Measurements from ENCODE around the gene THADA. TPM values are rescaled to one million over a fixed set of nuclear protein-coding genes. Genes with fewer than 3 reads are reported as not detected.

The THADA gene
- total RNA-seq, 1 experiment from 2014 or later: 14.1 TPM

- Histone ChIP-seq H3K4me3 (no peak overlapping the region), H3K27ac (no peak overlapping the region), H3K36me3 (no peaks in the 10 kb centered on the region; the same call in 1 of the 2 replicates), H3K4me1 (replicated peaks) (peaks cover 13% of the 10 kb centered on the region), H3K27me3 (replicated peaks) (no peaks in the 10 kb centered on the region), H3K9me3 (replicated peaks) (no peaks in the 10 kb centered on the region)
- no peak for DNase-seq (ENCODE audit: low read depth in 1 of 2, low spot score in 2 of 2)
Observed at GRCh38 chr2:43328832-43329231, 267.0 kb downstream of the THADA start.

GRCh38 chr2:43328133-43328532 lies 267.7 kb downstream of the THADA start:
- no peak for DNase-seq (ENCODE audit: low read depth in 1 of 2, low spot score in 2 of 2)
- Histone ChIP-seq H3K27ac (no peak overlapping the region), H3K4me1 (replicated peaks) (peaks cover 6% of the 10 kb centered on the region; the same call in 1 of the 2 replicates), H3K4me3 (no peak overlapping the region), H3K27me3 (replicated peaks) (no peaks in the 10 kb centered on the region), H3K36me3 (no peaks in the 10 kb centered on the region; the same call in 1 of the 2 replicates), H3K9me3 (replicated peaks) (no peaks in the 10 kb centered on the region)

- DNase-seq (ENCODE audit: low read depth in 1 of 2, low spot score in 2 of 2): no peak
- H3K27ac ChIP-seq: no peak overlapping the region
- H3K27me3 ChIP-seq (replicated peaks): no peaks in the 10 kb centered on the region
- H3K4me1 ChIP-seq (replicated peaks): peaks cover 3% of the 10 kb centered on the region; the same call in 1 of the 2 replicates
- H3K9me3 ChIP-seq (replicated peaks): no peaks in the 10 kb centered on the region
- no peaks in the 10 kb centered on the region for H3K36me3 ChIP-seq
- H3K4me3 ChIP-seq: no peak overlapping the region
Observed at GRCh38 chr2:43327119-43327518, 268.7 kb downstream of the THADA start.

- Histone ChIP-seq H3K9me3 (replicated peaks) (no peaks in the 10 kb centered on the region), H3K4me1 (replicated peaks) (peaks cover 3% of the 10 kb centered on the region; the same call in 1 of the 2 replicates), H3K27ac (no peak overlapping the region), H3K4me3 (no peak overlapping the region), H3K27me3 (replicated peaks) (no peaks in the 10 kb centered on the region), H3K36me3 (no peaks in the 10 kb centered on the region)
- DNase-seq (ENCODE audit: low read depth in 1 of 2, low spot score in 2 of 2): no peak
Observed at GRCh38 chr2:43326101-43326825, 269.6 kb downstream of the THADA start.

- Histone ChIP-seq H3K27me3 (replicated peaks) (no peaks in the 10 kb centered on the region), H3K4me1 (replicated peaks) (peaks cover 3% of the 10 kb centered on the region; the same call in 1 of the 2 replicates), H3K36me3 (no peaks in the 10 kb centered on the region; the same call in 1 of the 2 replicates), H3K4me3 (no peak overlapping the region), H3K9me3 (replicated peaks) (no peaks in the 10 kb centered on the region), H3K27ac (no peak overlapping the region)
- no peak for DNase-seq (ENCODE audit: low read depth in 1 of 2, low spot score in 2 of 2)
Observed at GRCh38 chr2:43325107-43325811, 270.6 kb downstream of the THADA start.

GRCh38 chr2:43324259-43325106 lies 271.4 kb downstream of the THADA start:
- peaks cover 9% of the 10 kb centered on the region for H3K4me1 ChIP-seq (replicated peaks)
- no peak overlapping the region for H3K27ac ChIP-seq
- no peak overlapping the region for H3K4me3 ChIP-seq
- no peaks in the 10 kb centered on the region; the same call in 1 of the 2 replicates for H3K36me3 ChIP-seq
- no peaks in the 10 kb centered on the region for H3K27me3 ChIP-seq (replicated peaks)
- H3K9me3 ChIP-seq (replicated peaks): no peaks in the 10 kb centered on the region
- DNase-seq (ENCODE audit: low read depth in 1 of 2, low spot score in 2 of 2): no peak

- DNase-seq (ENCODE audit: low read depth in 1 of 2, low spot score in 2 of 2): no peak
- no peaks in the 10 kb centered on the region for H3K9me3 ChIP-seq (replicated peaks)
- no peaks in the 10 kb centered on the region; the same call in 1 of the 2 replicates for H3K36me3 ChIP-seq
- no peaks in the 10 kb centered on the region for H3K27me3 ChIP-seq (replicated peaks)
- no peak overlapping the region for H3K27ac ChIP-seq
- no peak overlapping the region for H3K4me3 ChIP-seq
- peaks cover 16% of the 10 kb centered on the region for H3K4me1 ChIP-seq (replicated peaks)
Observed at GRCh38 chr2:43323857-43324256, 272.0 kb downstream of the THADA start.

GRCh38 chr2:43321446-43321845 lies 274.4 kb downstream of the THADA start:
- no peak for DNase-seq (ENCODE audit: low read depth in 1 of 2, low spot score in 2 of 2)
- Histone ChIP-seq H3K27me3 (replicated peaks) (no peaks in the 10 kb centered on the region), H3K9me3 (replicated peaks) (no peaks in the 10 kb centered on the region), H3K4me3 (no peak overlapping the region), H3K36me3 (no peaks in the 10 kb centered on the region; the same call in 1 of the 2 replicates), H3K27ac (no peak overlapping the region), H3K4me1 (replicated peaks) (peaks cover 25% of the 10 kb centered on the region)

- Histone ChIP-seq H3K27me3 (replicated peaks) (no peaks in the 10 kb centered on the region), H3K9me3 (replicated peaks) (no peaks in the 10 kb centered on the region), H3K4me1 (replicated peaks) (peaks cover 22% of the 10 kb centered on the region), H3K36me3 (no peaks in the 10 kb centered on the region; the same call in 1 of the 2 replicates), H3K27ac (no peak overlapping the region), H3K4me3 (no peak overlapping the region)
- no peak for DNase-seq (ENCODE audit: low read depth in 1 of 2, low spot score in 2 of 2)
Observed at GRCh38 chr2:43319541-43319940, 276.3 kb downstream of the THADA start.

- Histone ChIP-seq H3K9me3 (replicated peaks) (no peaks in the 10 kb centered on the region), H3K36me3 (no peaks in the 10 kb centered on the region; the same call in 1 of the 2 replicates), H3K27me3 (replicated peaks) (no peaks in the 10 kb centered on the region), H3K4me1 (replicated peaks) (peaks cover 24% of the 10 kb centered on the region), H3K4me3 (no peak overlapping the region), H3K27ac (no peak overlapping the region)
- peak in 1 of 2 experiments; percentile 62 for DNase-seq (ENCODE audit: low read depth in 1 of 2, low spot score in 2 of 2)
Observed at GRCh38 chr2:43318791-43319190, 277.0 kb downstream of the THADA start.

GRCh38 chr2:43317680-43318079 lies 278.2 kb downstream of the THADA start:
- Histone ChIP-seq H3K27ac (no peak overlapping the region), H3K4me1 (replicated peaks) (peaks cover 35% of the 10 kb centered on the region), H3K4me3 (no peak overlapping the region), H3K27me3 (replicated peaks) (no peaks in the 10 kb centered on the region), H3K36me3 (no peaks in the 10 kb centered on the region; the same call in 1 of the 2 replicates), H3K9me3 (replicated peaks) (no peaks in the 10 kb centered on the region)
- no peak for DNase-seq (ENCODE audit: low read depth in 1 of 2, low spot score in 2 of 2)

GRCh38 chr2:43317194-43317593 lies 278.6 kb downstream of the THADA start:
- Histone ChIP-seq H3K27ac (no peak overlapping the region), H3K4me3 (no peak overlapping the region), H3K36me3 (no peaks in the 10 kb centered on the region; the same call in 1 of the 2 replicates), H3K9me3 (replicated peaks) (no peaks in the 10 kb centered on the region), H3K27me3 (replicated peaks) (no peaks in the 10 kb centered on the region), H3K4me1 (replicated peaks) (peaks cover 39% of the 10 kb centered on the region)
- DNase-seq (ENCODE audit: low read depth in 1 of 2, low spot score in 2 of 2): no peak

GRCh38 chr2:43315482-43315881 lies 280.4 kb downstream of the THADA start:
- DNase-seq (ENCODE audit: low read depth in 1 of 2, low spot score in 2 of 2): no peak
- Histone ChIP-seq H3K36me3 (no peaks in the 10 kb centered on the region; the same call in 1 of the 2 replicates), H3K4me3 (no peak overlapping the region), H3K9me3 (replicated peaks) (no peaks in the 10 kb centered on the region), H3K27ac (no peak overlapping the region), H3K27me3 (replicated peaks) (no peaks in the 10 kb centered on the region), H3K4me1 (replicated peaks) (peaks cover 50% of the 10 kb centered on the region)

Data from SJSA1 (cell line).